ENCODE measurements around the gene SAC3D1.
A peak's percentile ranks its signal among the peaks of the same experiment; 100 is the strongest.

The SAC3D1 gene

GRCh38 chr11:65060913-65061408, 20.0 kb downstream of the SAC3D1 start:
- DNase-seq, result no peak

DNA sequence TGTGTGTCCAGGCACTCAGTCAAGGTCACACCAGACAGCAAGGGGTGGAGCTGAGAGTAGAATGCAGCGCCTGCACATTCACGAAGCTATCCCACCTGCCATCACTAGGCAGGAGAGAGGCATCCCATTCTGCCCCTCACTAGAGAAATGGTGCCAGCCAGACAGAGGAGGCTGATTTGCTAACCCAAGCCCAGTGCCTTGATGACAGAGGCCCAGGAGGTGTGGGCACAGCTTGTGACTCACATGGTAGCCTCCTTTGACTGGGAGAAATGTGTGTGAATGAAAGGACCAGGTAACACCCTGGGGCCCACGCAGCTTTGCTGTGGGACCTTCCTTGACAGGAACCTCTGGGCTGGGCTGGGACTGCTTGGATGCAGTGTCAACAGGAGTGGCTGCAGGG, 22.5 kb downstream of the SAC3D1 start:
- DNase-seq, result no peak

GRCh38 chr11:65064847-65065240, 23.8 kb downstream of the SAC3D1 start:
- no peak for DNase-seq

- DNase-seq, result no peak
These were observed 24.8 kb downstream of the SAC3D1 start for GRCh38 chr11:65065851-65066250.

GRCh38 chr11:65066315-65066714, 25.3 kb downstream of the SAC3D1 start:
- DNase-seq, result no peak

DNA sequence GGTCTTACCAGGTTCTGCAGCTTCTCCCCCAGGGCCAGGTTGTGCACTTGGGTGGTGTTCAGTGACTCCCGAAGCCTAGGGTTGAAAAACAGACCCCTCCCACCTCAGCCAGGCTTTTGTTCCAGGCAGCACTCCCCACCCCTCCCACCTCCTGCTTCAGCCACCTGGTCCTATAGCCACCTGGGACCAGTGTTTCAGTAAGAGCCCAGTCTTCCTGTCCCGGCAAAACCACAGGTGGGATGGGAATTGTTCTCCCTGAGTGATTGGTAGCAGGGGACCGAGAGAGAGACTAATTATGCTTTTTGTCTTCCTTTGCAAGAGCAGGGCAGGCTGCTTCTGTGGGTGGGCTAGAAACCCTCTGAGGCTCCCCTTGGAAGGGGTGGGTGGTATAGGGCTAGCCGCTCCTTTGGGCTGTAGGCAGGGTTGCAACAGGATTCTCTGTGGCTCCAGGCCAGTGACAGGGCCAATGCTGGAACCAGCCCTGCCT, 25.8 kb downstream of the SAC3D1 start:
- peak; percentile 81 for DNase-seq

DNA sequence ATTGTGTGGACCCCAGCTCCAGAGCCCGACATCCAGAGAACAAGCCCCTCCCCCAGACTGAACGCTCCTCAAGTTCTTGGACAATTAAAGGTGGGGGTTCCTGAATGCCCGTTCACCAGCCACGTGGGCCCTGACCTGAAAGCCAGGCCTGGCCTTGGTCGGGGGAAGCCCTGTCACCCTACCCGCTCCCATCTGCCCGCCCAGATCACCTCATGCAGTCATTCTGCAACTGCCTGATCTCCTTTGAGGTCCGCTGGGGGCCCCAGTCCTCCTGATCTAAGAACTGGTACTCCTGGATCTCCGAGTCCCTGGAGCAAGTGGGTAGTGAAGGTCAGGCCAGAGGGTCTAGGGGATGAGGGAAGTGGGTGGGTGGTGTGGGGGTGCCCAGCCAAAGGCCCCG, 26.4 kb downstream of the SAC3D1 start:
- DNase-seq, result no peak

GRCh38 chr11:65069217-65069616, 28.2 kb downstream of the SAC3D1 start:
- DNase-seq, result no peak

DNA sequence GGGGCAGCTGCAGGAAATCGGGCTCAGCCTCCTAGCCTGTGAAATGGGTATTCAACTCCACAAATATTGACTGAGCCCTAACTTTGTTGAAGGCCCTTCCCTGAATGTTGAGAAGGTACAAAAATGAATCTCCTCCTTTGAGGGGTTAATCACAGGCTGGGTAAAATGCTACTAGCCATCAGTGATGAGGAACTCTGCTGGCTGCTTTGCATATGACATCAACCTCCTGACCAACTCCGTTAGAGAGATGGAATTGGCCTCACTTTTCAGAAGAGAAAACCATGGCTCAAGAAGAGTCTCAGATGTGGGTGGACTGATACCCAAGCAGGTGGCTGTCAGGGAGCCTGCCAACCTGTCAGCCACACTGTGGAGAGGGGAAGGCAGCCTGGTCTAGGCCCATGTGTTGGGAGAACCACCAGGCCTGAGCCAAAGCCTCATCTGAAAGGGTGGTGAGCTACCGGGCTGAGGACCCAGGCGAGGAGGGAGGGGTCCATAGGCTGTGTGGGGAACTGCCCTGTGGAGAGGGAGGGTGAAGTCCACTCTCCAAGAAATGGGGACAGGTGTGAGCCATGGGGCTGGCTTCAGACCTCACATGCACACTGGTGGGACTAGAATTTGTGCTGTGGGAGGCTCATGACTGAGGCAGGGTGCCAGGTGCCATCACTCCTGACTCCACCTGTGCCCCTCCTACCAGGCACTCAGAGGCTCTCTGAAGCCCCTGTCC, 31.1 kb downstream of the SAC3D1 start:
- no peak for DNase-seq

DNA sequence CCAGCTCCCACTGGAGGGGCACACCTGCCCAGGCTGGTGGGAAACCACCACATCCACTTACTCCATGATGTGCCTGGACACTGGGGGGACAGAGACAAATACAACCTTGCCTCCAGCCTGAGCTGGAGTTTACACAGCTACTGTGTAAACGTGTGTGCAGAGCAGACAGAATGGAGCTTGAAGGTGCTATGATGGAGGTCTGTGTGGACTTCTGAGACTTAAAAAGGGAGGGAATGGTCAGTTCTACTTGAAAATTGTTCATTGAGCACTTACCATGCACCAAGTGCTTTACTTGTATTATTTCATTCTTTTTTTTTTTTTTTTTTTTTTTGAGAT, 31.6 kb downstream of the SAC3D1 start:
- DNase-seq, result no peak

- no peak for DNase-seq
These were observed 36.4 kb downstream of the SAC3D1 start for GRCh38 chr11:65077451-65077850.

GRCh38 chr11:65078151-65078550, 37.1 kb downstream of the SAC3D1 start:
- DNase-seq, result no peak

GRCh38 chr11:65078786-65079342, 37.9 kb downstream of the SAC3D1 start:
- no peak for DNase-seq

- DNase-seq, result no peak
These were observed 42.3 kb downstream of the SAC3D1 start for GRCh38 chr11:65083134-65083833.

GRCh38 chr11:65083834-65084597, 43.0 kb downstream of the SAC3D1 start, which contains the start of the genes CDCA5 and ZFPL1:
Gene CDCA5, minus strand, starts transcription at chr11:65084040. Its CDS starts 62 bp downstream, at chr11:65083978.
Gene ZFPL1, plus strand, starts transcription at chr11:65084222. Its CDS starts 477 bp downstream, at chr11:65084699.
- DNase-seq, result peak; percentile 77

DNA sequence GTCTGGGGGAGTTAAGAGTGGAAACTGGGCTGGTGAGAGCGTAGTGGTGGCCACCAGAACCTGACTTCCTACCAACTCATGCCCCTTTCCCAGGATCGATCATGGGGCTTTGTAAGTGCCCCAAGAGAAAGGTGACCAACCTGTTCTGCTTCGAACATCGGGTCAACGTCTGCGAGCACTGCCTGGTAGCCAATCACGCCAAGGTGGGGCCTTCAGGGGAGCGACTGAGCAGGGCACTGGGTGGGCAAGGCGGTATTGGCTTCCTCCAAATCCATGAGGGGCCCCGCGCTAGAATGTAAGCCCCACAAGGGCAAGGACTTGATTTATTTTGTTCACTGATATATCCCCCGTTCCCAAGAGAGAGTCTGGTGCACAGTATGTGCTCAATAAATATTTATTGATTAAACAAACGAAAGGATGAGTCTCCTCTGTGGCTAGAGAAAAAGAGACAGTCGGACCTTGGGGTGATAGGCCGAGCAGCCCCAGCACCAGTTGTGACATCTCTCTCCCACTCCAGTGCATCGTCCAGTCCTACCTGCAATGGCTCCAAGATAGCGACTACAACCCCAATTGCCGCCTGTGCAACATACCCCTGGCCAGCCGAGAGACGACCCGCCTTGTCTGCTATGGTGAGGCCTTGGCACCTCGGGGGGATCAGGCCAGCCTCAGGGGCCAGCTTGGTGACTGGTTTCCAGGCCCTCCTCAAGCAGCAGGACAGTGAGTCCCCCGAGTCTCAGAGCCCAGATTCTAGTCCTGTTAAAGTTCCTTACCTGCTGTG, 43.8 kb downstream of the SAC3D1 start:
- no peak for DNase-seq

GRCh38 chr11:65085446-65085845, 44.4 kb downstream of the SAC3D1 start:
- no peak for DNase-seq

DNA sequence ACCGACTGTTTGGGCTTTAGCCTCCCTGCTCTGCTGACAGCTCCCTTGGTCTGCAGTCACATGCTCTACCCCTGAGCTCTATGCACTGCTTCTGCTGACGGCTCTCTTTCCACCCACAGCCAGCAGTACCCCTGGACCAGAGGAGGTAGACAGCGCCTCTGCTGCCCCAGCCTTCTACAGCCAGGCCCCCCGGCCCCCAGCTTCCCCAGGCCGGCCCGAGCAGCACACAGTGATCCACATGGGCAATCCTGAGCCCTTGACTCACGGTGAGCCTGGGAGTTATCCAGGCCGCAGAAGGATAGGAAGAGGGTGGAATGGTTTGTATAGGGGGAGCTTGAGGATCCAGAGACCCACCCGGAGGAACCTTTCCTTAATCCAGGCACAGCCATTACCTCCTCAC, 45.8 kb downstream of the SAC3D1 start:
- no peak for DNase-seq

DNA sequence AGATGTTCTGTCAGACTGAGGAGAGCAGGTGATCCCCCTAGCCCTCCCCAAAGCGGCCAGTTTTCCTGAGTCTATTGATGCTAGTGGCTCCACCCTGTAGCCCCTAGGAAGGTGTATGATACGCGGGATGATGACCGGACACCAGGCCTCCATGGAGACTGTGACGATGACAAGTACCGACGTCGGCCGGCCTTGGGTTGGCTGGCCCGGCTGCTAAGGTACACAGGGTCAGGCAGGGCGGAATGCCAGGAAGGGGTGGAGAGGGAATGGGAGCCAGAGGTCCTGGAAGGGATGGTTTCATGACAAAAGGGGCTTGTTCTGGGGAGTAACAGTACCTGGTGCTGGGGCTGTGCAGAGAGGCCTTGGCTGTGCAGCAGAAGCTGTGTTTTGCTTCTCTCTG, 46.2 kb downstream of the SAC3D1 start:
- DNase-seq, result no peak

GRCh38 chr11:65087827-65088226, 46.8 kb downstream of the SAC3D1 start:
- DNase-seq, result no peak

DNA sequence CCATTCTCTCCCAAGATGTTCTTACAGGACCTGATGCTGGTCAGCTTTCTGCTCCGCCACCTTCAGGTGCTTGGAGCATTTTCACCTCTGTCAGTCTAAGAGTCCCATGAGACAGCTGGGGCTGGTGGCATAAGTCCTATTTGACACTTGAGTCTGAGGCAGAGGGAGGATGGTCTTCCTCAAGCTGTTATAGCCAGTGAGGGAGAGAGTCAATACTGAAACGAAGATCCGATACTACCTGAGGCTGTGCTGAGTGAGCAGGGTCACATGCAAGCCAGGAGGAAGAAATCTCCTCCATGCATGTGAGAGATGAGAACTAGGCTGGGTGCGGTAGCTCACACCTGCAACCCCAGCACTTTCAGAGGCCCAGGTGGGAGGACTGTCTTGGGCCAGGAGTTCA, 48.6 kb downstream of the SAC3D1 start:
- no peak for DNase-seq

DNA sequence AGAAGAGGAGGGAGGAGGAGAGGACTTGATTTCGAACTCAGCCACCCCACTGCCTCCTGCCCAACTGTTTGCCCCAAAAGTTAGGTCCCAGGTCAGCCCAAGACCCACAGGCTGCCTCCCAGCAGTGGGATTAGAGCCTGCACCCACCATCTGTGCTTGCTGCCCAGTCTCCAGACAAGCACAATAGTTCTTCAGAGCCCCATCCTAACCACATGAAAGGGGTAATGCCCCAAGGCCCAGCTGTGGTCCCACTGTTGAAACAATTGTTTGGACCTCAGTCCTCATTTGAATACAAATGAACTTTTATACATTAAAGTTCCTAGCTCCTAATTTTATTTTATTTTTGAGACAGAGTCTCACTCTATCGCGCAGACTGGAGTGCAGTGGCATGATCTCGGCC, 49.6 kb downstream of the SAC3D1 start:
- DNase-seq, result no peak
